ENCODE measurements around the gene EYS.

DNA sequence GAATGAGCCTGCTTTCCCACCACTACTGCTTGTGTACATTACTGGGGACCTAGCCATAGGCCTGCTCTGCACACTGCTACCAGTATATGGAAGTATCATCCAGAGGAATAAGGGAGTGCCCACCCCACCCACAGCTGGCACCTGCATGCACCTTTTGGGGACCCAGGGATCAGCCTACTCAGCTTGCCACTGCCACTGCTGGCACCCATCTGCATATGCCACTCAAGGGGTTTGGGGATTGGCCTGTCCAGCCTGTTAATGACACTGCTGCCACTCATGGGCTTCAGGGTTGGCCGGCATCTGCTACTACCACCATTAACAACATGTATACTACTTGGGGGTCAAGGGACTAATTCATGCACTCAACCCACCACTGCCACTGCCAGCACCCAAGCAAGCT, 1239.4 kb downstream of the EYS start:
- TF ChIP-seq EZH2phosphoT487 (IDR thresholded peaks at IDR 0.05; ENCODE audit: low read length) (no peak), CTCF (IDR thresholded peaks at IDR 0.05; ENCODE audit: low read length) (no peak), EZH2 (optimal IDR thresholded peaks at IDR 0.05; ENCODE audit: low read depth, low read length) (no peak)

All from MM.1S (cell line).